Stimulated activated CD8-positive, alpha-beta memory T cell treated with anti-CD3 and anti-CD28 coated beads, Interleukin-7, amount 100 ng/mL, for 24 hours (primary cell): Measurements from ENCODE around the gene SND1.

ENCODE experiments used
- DNase-seq: peaks from one replicate; pipeline ENCODE4 v3.0.0-alpha.2; 2020; ENCODE audit warnings: low read depth

The SND1 gene

GRCh38 chr7:127905491-127906330 is 253.7 kb downstream of the SND1 start:
- DNase-seq, result no peak

- no peak for DNase-seq
Measured at GRCh38 chr7:127907110-127908040, 255.4 kb downstream of the SND1 start.

DNA sequence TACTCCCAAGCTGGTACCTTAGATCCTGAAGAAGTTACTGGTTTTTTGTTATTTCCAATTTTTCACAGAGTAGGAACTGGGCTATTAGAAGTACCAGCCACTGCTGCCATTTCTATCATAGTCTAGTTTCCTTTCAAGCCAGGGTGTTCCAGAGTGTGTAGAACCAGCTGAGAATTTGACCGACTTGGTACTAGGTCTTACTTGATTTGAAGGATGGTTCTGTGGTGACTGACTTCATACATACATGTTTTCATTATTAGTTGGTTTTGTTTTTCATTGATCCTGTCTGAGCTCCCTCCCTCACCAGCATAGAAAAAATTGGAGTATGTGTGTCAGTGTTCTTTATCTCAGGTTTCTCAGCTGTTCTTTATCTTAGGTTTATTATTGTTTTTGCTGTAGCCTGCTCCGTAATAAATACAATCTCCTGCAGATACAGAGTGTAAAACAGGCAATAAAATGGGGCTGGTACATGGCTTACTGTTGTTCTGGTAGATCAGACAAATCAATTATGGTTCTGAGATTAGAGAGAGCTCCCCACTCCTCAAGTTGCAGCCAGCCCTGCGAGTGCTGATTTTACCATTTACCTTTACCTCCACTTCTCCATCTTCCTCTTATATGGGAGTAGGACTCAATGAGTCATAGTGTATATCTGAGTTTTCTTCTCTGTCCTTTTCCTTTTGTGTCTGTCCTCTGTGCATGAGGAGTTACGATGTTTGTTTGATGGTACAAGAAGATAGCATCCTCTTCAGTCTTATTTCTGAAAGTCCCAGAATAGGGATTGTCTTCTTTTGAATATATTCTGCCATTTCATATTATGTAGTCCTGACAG is 256.6 kb downstream of the SND1 start:
- no peak for DNase-seq

DNA sequence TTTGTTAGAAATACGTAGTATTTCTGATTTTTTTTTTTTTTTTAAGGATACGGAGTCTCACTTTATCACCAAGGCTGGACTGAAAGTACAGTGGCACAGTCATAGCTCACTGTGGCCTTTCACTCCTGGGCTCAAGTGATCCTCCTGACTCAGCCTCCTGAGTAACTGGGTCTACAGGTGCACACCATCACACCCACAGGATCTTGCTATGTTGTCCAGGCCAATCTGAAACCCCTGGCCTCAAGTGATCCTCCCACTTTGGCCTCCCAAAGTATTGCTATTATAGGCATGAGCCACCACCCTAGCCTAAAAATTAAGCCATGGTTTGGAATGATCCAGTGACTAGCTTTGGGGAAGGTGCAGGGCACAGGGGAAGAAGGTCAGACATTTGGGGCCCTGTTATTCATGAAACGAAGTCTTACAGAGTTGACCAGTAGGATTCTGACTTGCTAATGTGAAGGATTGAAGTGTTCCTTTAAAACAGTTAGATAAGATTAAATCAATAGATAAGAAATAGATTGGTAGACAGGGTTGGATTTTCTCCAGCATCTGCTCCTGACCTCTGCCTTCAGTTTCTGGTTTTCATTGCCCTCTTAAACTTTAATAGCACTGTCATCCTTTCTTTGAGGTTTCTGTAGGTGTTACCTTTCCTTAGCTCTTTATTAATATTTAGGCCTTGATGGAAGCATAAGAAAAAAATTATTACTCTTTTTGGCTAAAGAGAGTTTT is 257.6 kb downstream of the SND1 start:
- no peak for DNase-seq

DNA sequence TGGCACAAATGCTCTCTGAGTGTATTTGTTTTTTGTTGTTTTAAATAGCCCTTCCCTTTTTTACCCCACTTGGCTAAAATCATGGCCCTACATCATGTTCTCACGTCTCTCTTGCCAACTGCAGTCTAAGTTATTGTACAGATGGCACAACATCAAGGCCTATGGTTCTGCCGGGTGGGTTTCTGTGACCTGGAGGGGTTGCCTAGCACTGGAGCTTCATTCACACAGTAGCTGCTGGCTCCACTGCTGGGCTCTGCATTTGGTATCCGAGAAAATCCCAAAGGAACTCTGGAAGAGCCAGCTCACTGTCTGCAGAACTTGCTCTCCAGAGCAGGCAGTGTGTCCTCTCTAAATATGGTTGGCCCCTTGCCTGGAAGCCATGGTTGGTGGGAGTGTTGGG is 258.7 kb downstream of the SND1 start:
- no peak for DNase-seq

DNA sequence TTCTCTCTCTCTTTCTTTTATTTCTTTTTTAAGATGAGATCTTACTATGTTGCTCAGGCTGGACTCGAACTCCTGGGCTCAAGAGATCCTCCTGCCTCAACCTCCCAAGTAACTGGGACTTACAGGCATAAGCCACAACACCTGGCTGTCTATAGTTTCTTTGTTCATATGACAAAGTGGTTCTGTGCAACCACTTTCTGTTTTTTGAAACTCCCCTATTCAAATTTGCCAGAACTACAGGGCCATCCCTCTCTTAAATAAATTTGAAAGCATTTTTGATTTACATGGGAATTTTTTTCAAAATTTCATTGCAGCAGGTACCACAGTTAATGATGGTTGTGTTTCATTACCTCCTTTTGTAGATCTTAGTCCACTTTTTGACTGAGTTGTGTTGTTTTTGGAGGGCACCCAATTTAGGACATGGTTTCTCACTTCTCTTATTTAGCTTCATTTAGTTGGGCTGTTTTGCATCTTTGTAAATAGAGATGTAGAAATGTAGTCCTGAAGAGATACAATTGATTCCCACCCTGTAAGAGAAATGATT is 260.0 kb downstream of the SND1 start:
- DNase-seq, result no peak

DNA sequence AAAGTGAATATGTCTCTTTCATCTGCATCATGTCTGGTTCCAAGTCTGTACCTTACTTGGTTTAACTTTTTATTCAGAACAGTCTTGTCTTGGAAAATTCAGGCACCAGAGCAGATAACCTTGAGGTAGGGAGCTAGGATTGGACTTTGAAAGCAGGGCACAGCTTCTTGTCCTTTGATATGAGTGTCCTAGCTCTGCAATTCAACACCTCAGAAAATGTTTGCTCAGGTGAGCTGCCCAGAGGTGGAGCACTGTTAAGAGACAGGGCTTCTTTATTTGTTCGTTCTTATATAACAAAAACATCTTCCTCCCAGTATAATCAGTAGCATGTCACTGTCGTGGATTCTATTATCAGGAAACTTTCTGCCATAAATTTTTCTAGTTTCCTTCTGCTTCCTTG is 260.9 kb downstream of the SND1 start:
- DNase-seq, result no peak

DNA sequence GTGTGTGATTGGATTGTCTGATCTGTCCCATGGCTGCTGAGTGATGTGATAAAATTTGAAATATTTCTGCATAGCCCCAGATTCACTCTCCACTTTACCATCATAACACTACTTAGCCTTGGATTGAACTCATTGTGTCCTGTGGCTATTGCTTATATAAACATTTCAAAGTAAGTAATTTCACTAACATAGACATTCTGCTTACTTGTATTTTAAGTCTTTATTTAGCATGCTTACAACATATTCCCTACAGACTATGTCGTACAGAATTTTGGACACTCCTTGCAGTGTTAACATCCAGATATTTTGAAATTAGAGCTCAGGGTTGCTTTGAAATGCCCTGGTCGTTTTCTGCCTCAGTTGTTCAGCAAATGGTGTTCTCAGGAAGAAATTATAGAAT is 261.7 kb downstream of the SND1 start:
- DNase-seq, result no peak

GRCh38 chr7:127914693-127915092 is 262.7 kb downstream of the SND1 start:
- no peak for DNase-seq

DNA sequence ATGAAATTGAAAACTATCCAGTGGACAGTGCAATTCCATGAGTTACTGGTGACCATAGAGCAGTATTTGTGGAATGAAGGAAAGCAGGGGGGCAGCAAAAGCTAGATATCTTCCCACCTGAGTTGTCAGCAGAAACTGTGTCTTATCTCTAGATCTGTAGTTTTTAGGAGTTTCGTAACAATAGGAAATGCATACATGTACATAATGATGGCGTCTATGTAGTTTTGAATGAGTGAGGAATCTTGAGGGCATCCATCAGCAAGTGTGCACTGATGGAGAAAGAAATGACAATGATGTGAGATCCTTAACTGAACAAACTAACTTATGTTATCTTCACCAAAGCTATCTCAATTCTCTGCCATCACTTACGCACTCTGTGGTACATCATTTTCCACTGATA is 264.7 kb downstream of the SND1 start:
- no peak for DNase-seq

- no peak for DNase-seq
Measured at GRCh38 chr7:127918130-127918529, 266.1 kb downstream of the SND1 start.

DNA sequence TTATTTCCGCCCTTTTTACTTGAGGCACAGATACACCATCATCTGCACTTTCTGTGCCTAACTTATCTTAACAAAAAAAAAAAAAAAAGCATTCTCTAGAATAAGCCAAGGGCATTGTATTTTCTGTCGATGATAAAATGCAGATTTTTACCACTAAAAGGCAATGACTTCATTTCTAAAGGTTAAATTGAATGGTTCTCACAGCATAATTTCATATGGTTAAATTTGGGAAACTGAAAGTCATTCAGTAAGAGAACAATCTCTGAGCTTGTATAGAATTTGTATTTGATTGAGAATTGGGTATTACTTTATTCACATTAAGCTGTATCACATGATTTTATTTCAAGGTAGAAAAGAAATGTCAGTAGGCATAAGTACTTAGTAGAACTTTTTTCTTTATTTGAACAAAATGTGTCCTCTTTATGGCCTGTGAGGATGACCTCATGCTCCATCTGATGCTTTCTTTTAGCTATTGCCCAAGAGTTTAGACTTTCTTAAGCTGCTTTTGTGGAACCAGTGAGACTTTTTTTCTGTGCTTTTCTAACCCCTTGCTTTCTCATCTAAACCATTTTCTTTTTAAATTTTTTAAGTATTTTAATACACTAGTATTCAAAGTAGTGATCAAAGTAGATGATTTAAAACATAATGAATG is 268.9 kb downstream of the SND1 start:
- DNase-seq, result no peak

DNA sequence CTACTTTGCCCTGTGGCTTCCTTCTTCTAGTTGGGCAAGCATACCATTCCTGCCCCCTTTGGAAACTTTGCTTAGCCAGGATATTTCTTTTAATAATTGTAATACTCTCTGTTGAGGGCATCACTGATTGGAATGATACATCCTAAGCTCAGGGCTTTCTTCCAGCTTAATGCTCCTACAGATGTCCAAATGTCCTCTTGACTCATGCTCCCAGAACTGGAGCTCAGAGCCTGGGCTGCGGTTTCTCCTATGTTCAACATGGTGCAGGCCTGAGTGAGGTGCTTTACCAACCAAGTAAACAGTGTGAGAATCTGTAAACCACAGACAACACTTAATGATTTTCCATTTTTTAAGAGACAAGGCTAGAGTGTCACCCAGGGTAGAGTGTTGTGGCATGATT is 270.7 kb downstream of the SND1 start:
- no peak for DNase-seq

DNA sequence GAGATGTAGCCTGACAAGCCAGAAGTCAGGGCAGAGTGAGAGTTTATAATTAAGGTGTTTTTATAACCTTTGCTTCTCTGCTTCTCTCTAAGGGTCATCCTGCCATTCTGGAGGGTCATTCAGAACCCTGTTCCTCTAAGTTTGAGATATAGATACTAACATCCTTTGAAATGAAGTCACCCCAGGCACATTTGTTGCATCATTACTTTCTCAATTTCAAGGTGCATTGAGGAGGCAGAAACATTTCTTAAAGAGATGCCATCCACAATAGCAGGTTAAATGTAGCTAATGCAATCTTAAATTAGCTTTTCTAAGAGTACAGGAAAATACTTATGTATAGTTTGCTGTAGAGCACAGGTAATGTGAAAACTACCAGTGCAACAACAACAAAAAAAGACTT is 272.9 kb downstream of the SND1 start:
- DNase-seq, result no peak

DNA sequence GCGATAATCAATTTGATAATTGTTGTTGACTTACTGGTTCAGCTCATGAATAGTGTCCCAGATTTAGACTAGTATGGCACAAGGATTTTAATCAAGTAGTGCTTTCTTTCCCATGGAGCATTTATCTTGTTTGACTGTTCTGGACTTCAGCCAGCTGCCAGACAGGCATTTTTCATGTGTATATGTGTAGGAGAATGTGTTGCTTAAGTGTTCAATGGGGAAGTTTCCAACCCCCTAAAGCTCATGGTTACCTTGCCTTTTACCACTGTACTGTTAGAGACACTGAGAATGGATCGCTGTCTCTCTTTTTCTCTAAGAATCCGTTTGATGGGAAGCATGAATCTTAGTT is 275.3 kb downstream of the SND1 start:
- DNase-seq, result no peak

- no peak for DNase-seq
Measured at GRCh38 chr7:127928222-127928621, 276.2 kb downstream of the SND1 start.

- DNase-seq, result no peak
Measured at GRCh38 chr7:127928852-127929251, 276.9 kb downstream of the SND1 start.

DNA sequence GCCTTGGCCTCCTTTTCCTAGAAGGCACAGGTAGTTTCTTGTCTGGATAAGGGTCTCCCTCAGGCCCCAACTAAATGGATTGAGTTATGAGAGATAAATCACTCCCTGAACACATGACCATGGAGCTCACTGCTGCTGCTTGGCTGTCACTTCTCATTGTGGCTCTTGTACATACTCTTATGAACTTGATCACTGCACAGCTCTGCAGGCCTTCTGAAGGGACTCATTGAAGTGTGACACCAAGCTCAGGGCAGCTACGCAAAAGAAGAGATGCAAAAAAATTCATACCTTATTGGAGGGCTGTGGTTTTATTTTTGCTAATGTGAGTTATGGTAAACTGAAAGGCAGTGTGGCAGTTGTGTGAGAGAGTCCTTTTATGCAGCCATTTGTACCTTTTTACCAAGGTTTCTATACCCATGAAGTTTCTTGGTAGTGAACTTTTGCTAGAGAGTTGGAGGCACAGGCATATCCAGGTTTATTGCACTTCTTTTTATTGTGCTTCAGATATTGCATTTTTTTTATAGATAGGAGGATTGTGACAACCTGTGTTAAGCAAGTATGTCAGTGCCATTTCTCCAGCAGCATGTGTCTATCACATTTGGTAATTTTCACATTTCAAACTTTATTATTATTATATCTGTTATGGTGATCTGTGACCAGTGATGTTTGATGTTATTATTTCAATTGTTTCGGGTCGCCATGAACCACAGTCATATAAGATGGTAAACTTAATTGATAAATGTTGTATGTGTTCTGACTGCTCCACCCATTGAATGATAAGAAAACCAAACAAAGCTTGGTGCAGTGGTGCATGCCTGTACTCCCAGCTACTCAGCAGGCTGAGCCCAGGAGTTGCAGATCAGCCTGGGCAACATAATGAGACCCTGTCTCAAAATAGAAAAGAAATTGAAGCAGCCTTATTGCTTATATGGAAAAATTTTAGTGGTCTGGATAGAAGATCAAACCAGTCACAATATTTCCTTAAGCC is 278.6 kb downstream of the SND1 start:
- DNase-seq, result no peak

GRCh38 chr7:127932076-127932475 is 280.1 kb downstream of the SND1 start:
- no peak for DNase-seq

DNA sequence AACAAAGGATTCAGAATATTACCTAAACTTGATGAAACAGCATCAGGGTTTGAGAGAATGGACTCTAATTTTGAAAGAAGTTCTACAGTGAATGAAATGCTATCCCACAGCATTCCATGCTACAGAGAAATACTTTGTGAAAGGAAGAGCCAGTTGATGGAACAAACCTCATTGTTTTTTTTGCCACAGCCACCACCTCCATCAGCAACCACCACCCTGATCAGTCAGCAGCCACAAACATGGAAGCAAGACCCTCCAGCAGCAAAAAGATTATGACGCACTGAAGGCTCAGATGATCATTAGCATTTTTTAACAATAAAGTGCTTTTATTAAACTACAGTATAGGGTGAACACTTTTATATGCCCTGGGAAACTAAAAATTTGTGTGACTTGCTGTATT is 280.5 kb downstream of the SND1 start:
- no peak for DNase-seq
